Upper lobe of left lung (tissue), 6 donors: ENCODE data around the gene SMC1B. TPM values are rescaled to one million over a fixed set of nuclear protein-coding genes. Genes with fewer than 3 reads are reported as not detected.
A peak's percentile ranks its signal among the peaks of the same experiment; 100 is the strongest.

Experiments used
- ATAC-seq, 2 donors: fragments of 200-7000 bp; cut with Tn5 transposase; one replicate each; pipeline ENCODE4 v1.9.1; 2022; ENCODE audit warnings: mild to moderate bottlenecking in 2 of 2, moderate library complexity in 2 of 2; ENCODE audit not compliant: low FRiP score in 2 of 2
- DNase-seq, 2 donors: peaks; one replicate each; pipeline ENCODE4 v3.0.0-alpha.2; 2019 to 2020
- H3K27ac ChIP-seq, 4 donors: fragments of 200-600 bp; sonication (generic); one replicate each; pipeline ENCODE4 v1.5.1; 2016 to 2019
- H3K27me3 ChIP-seq, 4 donors: fragments of 200-600 bp; sonication (generic); one replicate each; pipeline ENCODE4 v1.5.1; 2017 to 2019
- H3K36me3 ChIP-seq, 4 donors: fragments of 200-600 bp; sonication (generic); one replicate each; pipeline ENCODE4 v1.5.1; 2016 to 2019
- H3K4me1 ChIP-seq, 4 donors: fragments of 200-600 bp; sonication (generic); one replicate each; pipeline ENCODE4 v1.5.1; 2018 to 2019
- H3K4me3 ChIP-seq, 4 donors: fragments of 200-600 bp; sonication (generic); one replicate each; pipeline ENCODE4 v1.5.1; 2017 to 2019; ENCODE audit warnings: mild to moderate bottlenecking in 2 of 4, moderate library complexity in 1 of 4
- H3K9me3 ChIP-seq, 4 donors: fragments of 200-600 bp; sonication (generic); one replicate each; pipeline ENCODE4 v1.5.1; 2018 to 2019
- CTCF ChIP-seq, 6 experiments: fragments of 450-650 bp in 4 of 6; fragments of 200-600 bp in 2 of 6; sonication (generic) in 2 of 6; IDR thresholded peaks; one replicate each; pipeline ENCODE4 v1.5.1; 2016 to 2019; ENCODE audit warnings: antibody characterized with exemption in 6 of 6
- EP300 ChIP-seq, 4 donors: sonication (generic); formaldehyde crosslinking; IDR thresholded peaks; one replicate each; pipeline ENCODE4 v1.5.1; 2017; ENCODE audit warnings: antibody characterized with exemption in 4 of 4, control low read depth in 2 of 4
- POLR2A ChIP-seq, 4 donors: fragments of 450-650 bp; IDR thresholded peaks; one replicate each; pipeline ENCODE4 v1.5.1; 2016 to 2017; ENCODE audit warnings: antibody characterized with exemption in 4 of 4, mild to moderate bottlenecking in 2 of 4
- POLR2AphosphoS5 ChIP-seq, 2 donors: sonication (generic); formaldehyde crosslinking; IDR thresholded peaks; one replicate each; pipeline ENCODE4 v1.5.1; 2017; ENCODE audit warnings: antibody characterized with exemption in 2 of 2
- WGBS, 2 donors: methylation state at CpG; one replicate each; pipeline ENCODE4 v1.1.5; 2017 to 2018; 5-methylcytosine and 5-hydroxymethylcytosine counted together
- total RNA-seq, 6 donors: library from RNA; depleted of rRNA in 4 of 6; stranded (reverse); fragments of >200 nt in 4 of 6; gene quantifications; one replicate each; pipeline versions ENCODE4 v1.1.0 to v1.2.1, GENCODE V29; 2016 to 2021
- donor health status: DM: no; HTN: no; CAD: no; lungs with moderate emphysema.
- donor health status: DM: no; HTN: yes; CAD: no; lungs with severe emphysema.

SMC1B gene
- total RNA-seq, 6 donors from 2014 or later: not detected

- H3K27ac ChIP-seq: peak overlapping the region in 1 of 4 donors; percentile 27
- H3K27me3 ChIP-seq: no peaks in the 10 kb centered on the region
- 95 to 96% methylated on average over 6 of the region's 6 CpGs for WGBS, 2 donors
- ATAC-seq (no peak), DNase-seq (no peak)
- H3K9me3 ChIP-seq: no peaks in the 10 kb centered on the region
- no peak for TF ChIP-seq EP300 (IDR thresholded peaks at IDR 0.05)
- no peak for TF ChIP-seq POLR2A (IDR thresholded peaks at IDR 0.05)
- TF ChIP-seq POLR2AphosphoS5 (IDR thresholded peaks at IDR 0.05): no peak
- TF ChIP-seq CTCF (IDR thresholded peaks at IDR 0.05): no peak
- no peaks in the 10 kb centered on the region for H3K36me3 ChIP-seq
- no peak overlapping the region for H3K4me3 ChIP-seq
- peaks cover 24 to 47% (median 39%) of the 10 kb centered on the region in 4 donors for H3K4me1 ChIP-seq
Observed at GRCh38 chr22:45314786-45315185, 98.6 kb downstream of the SMC1B start.

GRCh38 chr22:45314054-45314721, 99.2 kb downstream of the SMC1B start:
- ATAC-seq (no peak), DNase-seq (no peak)
- Histone ChIP-seq H3K36me3 (no peaks in the 10 kb centered on the region), H3K9me3 (no peaks in the 10 kb centered on the region), H3K4me1 (peaks cover 21 to 47% (median 36%) of the 10 kb centered on the region in 4 donors), H3K4me3 (no peak overlapping the region), H3K27me3 (no peaks in the 10 kb centered on the region), H3K27ac (peak overlapping the region in 1 of 4 donors; percentile 27)
- no peak for TF ChIP-seq POLR2AphosphoS5 (IDR thresholded peaks at IDR 0.05)
- TF ChIP-seq CTCF (IDR thresholded peaks at IDR 0.05): no peak
- no peak for TF ChIP-seq POLR2A (IDR thresholded peaks at IDR 0.05)
- no peak for TF ChIP-seq EP300 (IDR thresholded peaks at IDR 0.05)
- 53 to 60% methylated on average over 8 of the region's 8 CpGs for WGBS, 2 donors

GRCh38 chr22:45312856-45313255, 100.5 kb downstream of the SMC1B start:
- no peaks in the 10 kb centered on the region for H3K36me3 ChIP-seq
- H3K4me1 ChIP-seq: peaks cover 19 to 43% (median 30%) of the 10 kb centered on the region in 4 donors
- no peaks in the 10 kb centered on the region for H3K27me3 ChIP-seq
- ATAC-seq: no peak
- no peak for TF ChIP-seq POLR2AphosphoS5 (IDR thresholded peaks at IDR 0.05)
- no peak for TF ChIP-seq CTCF (IDR thresholded peaks at IDR 0.05)
- no peak for TF ChIP-seq EP300 (IDR thresholded peaks at IDR 0.05)
- no peak for TF ChIP-seq POLR2A (IDR thresholded peaks at IDR 0.05)
- H3K27ac ChIP-seq: no peak overlapping the region
- no peak for DNase-seq
- H3K9me3 ChIP-seq: no peaks in the 10 kb centered on the region
- no peak overlapping the region for H3K4me3 ChIP-seq
- 83 to 91% methylated on average over 4 of the region's 4 CpGs for WGBS, 2 donors

- no peak overlapping the region for H3K4me3 ChIP-seq
- no peak overlapping the region for H3K27ac ChIP-seq
- DNase-seq: no peak
- WGBS, 2 donors: 86 to 87% methylated on average over 8 of the region's 8 CpGs
- H3K9me3 ChIP-seq: no peaks in the 10 kb centered on the region
- H3K27me3 ChIP-seq: no peaks in the 10 kb centered on the region
- ATAC-seq: no peak
- H3K4me1 ChIP-seq: peaks cover 19 to 38% (median 25%) of the 10 kb centered on the region in 4 donors
- TF ChIP-seq EP300 (IDR thresholded peaks at IDR 0.05): no peak
- TF ChIP-seq POLR2A (IDR thresholded peaks at IDR 0.05): no peak
- no peak for TF ChIP-seq POLR2AphosphoS5 (IDR thresholded peaks at IDR 0.05)
- TF ChIP-seq CTCF (IDR thresholded peaks at IDR 0.05): no peak
- no peaks in the 10 kb centered on the region for H3K36me3 ChIP-seq
Observed at GRCh38 chr22:45312415-45312814, 101.0 kb downstream of the SMC1B start.
